Regular cardiac myocyte (primary cell): ENCODE data around the gene ZNF544. TPM values are rescaled to one million over a fixed set of nuclear protein-coding genes. Genes with fewer than 3 reads are reported as not detected.

Experiments used
- total RNA-seq: library from RNA; depleted of rRNA; stranded (reverse); fragments of >200 nt; gene quantifications from 2 replicates; pipeline ENCODE4 v1.2.3, GENCODE V29; 2014

ZNF544 gene
- total RNA-seq = 42.0 and 44.5 TPM in 2 replicates

GRCh38 chr19:58228585-58229254 is at the start of gene ZNF544:
TSS of gene ZNF544 (plus strand) at chr19:58228914. CDS start at chr19:58244024, 15,110 bp downstream.

GRCh38 chr19:58182989-58183816 is 45.5 kb upstream of the ZNF544 start, which contains the start of gene ZNF274:
TSS of gene ZNF274 (plus strand) at chr19:58183061. CDS start at chr19:58183966, 905 bp downstream.

GRCh38 chr19:58278541-58279041 is 49.9 kb downstream of the ZNF544 start, which contains the start of gene ZNF8:
TSS of gene ZNF8 (plus strand) at chr19:58278955. CDS start at chr19:58279082, 127 bp downstream.

GRCh38 chr19:58305065-58305931 is 76.6 kb downstream of the ZNF544 start, which contains the start of gene ERVK3-1:
TSS of gene ERVK3-1 (plus strand) at chr19:58305377. CDS start at chr19:58312169, 6,792 bp downstream.

Other genes with a start within 250 kb of the ZNF544 start
- gene ZNF606, start 226.1 kb upstream of the ZNF544 start, total RNA-seq = 9.2 and 22.6 TPM in 2 replicates
- gene ZSCAN1, start 194.9 kb upstream of the ZNF544 start, total RNA-seq = not detected in 2 replicates
- 3.8 and 6.8 TPM in 2 replicates for gene ZNF135, start 169.6 kb upstream of the ZNF544 start, total RNA-seq
- gene ZSCAN18, start 130.7 kb upstream of the ZNF544 start, total RNA-seq = 30.1 and 76.4 TPM in 2 replicates
- gene ZNF329, start 78.1 kb upstream of the ZNF544 start, total RNA-seq = 14.6 and 17.8 TPM in 2 replicates
- gene ZNF274, start 45.9 kb upstream of the ZNF544 start, total RNA-seq = 29.3 and 31.6 TPM in 2 replicates
- gene ZNF8, start 50.0 kb downstream of the ZNF544 start, total RNA-seq = 4.0 and 4.5 TPM in 2 replicates
- gene ERVK3-1, start 76.5 kb downstream of the ZNF544 start, total RNA-seq = 20.6 and 38.2 TPM in 2 replicates
- gene ZSCAN22, start 98.1 kb downstream of the ZNF544 start, total RNA-seq = 2.3 and 2.7 TPM in 2 replicates
- 6.1 and 14.4 TPM in 2 replicates for gene A1BG, start 124.6 kb downstream of the ZNF544 start, total RNA-seq
- gene ZNF497, start 133.8 kb downstream of the ZNF544 start, total RNA-seq = 0.58 and 1.1 TPM in 2 replicates
- gene ZNF837, start 152.1 kb downstream of the ZNF544 start, total RNA-seq = 1.2 and 3.9 TPM in 2 replicates
- gene RPS5, start 158.4 kb downstream of the ZNF544 start, total RNA-seq = 2,110 and 2,179 TPM in 2 replicates
- 0.38 TPM in 1 of 2 replicates, not detected in the other for gene RNF225, start 166.7 kb downstream of the ZNF544 start, total RNA-seq
- gene ZNF584, start 179.7 kb downstream of the ZNF544 start, total RNA-seq = 12.7 and 16.7 TPM in 2 replicates
- gene ZNF132, start 211.2 kb downstream of the ZNF544 start, total RNA-seq = 10.4 and 12.7 TPM in 2 replicates
- 7.3 and 10.0 TPM in 2 replicates for gene ZNF324B, start 222.7 kb downstream of the ZNF544 start, total RNA-seq
- 11.8 and 16.3 TPM in 2 replicates for gene ZNF324, start 238.2 kb downstream of the ZNF544 start, total RNA-seq
- 5.4 and 5.9 TPM in 2 replicates for gene ZNF446, start 247.4 kb downstream of the ZNF544 start, total RNA-seq